Measurements from ENCODE around the gene OR2W3. TPM values are rescaled to one million over a fixed set of nuclear protein-coding genes. Genes with fewer than 3 reads are reported as not detected.

The OR2W3 gene
- total RNA-seq, 1 donor from 2014 or later: not detected

- intact Hi-C loops (cut with micrococcal nuclease): no loop called here
These were observed 19.7 kb downstream of the OR2W3 start for GRCh38 chr1:247914941-247915662.

DNA sequence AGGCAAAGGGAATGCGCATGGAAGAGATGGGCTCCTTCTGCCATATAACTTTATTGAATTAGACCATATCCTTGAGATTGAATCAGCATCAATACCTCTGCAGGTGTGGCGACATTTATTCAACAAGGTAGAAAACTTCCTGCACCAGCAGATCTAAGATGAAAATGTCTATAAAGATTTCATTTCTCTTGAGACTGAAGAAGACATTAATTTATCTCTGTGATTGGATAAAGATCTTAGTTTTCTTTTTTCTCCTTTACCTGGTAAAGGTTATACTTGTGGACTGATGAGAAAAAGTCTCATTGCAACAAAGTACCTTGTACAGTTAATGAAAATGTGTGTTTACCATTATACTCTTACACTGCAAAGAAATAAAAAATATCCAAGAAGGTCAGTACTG lies 24.6 kb downstream of the OR2W3 start, which contains the start of gene OR2T8:
Gene OR2T8 (plus strand): TSS at position 301 of the 400 bp plus-strand sequence. CDS start 766 bp downstream, outside the sequence.
- intact Hi-C loops (cut with micrococcal nuclease): no loop called here

GRCh38 chr1:247923941-247924340 lies 28.6 kb downstream of the OR2W3 start:
- intact Hi-C loops (cut with micrococcal nuclease): no loop called here

DNA sequence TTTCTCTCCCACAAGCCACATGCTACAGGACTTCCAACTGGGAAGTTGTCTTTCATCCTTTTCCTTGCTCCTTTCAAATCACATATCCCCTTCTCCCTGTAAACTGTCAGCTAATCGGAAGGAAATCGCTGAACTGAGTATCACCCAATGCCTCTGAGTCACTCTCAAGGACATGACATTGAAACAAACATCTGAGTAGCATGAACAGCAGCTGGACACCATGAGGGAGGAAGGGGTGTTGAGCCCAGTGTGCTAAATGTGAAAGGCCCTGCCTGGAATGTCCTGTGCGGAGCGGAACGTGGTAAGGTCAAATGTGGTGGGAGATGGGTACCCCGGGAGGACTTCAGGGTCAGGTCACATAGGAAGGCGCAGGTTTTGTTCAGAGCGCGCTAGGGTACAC lies 29.5 kb downstream of the OR2W3 start, which contains the start of gene OR2AJ1:
Gene OR2AJ1 (plus strand): TSS at position 22 of the 400 bp plus-strand sequence. CDS start 8,880 bp downstream, outside the sequence.
- intact Hi-C loops (cut with micrococcal nuclease): no loop called here

DNA sequence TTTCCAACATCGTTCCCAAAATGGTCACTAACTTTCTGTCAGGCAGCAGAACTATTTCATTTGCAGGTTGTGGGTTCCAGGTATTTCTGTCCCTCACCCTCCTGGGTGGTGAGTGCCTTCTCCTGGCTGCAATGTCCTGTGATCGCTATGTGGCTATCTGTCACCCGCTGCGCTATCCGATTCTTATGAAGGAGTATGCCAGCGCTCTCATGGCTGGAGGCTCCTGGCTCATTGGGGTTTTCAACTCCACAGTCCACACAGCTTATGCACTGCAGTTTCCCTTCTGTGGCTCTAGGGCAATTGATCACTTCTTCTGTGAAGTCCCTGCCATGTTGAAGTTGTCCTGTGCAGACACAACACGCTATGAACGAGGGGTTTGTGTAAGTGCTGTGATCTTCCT lies 38.6 kb downstream of the OR2W3 start:
- intact Hi-C loops (cut with micrococcal nuclease): loop anchor here (10.0 kb wide), 1 partner anchor 999 kb away; the partner anchor contains the start of gene AHCTF1

DNA sequence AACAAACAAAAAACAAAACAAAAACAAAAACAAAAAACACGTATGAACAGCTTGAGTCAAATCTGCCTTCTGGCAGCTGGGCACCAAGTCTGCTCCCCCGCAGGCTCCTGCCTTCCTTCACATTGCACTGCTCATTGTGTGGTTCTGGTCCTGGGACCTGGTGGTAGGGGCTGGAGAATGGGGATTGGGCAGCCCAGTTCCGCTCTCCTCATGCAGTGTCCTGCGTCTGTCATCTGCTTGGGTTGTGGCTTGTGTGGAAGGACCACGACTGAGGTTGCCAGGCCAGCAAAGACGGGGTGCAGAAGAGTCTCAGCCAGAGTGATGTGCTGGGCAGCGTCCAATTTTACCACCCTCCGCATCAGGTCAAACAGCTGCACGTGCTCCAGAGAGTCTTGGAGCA lies 40.4 kb downstream of the OR2W3 start:
- intact Hi-C loops (cut with micrococcal nuclease): loop anchor here (2.0 to 10.0 kb wide), 5 partner anchors 79 to 1369 kb away; partner anchors contain the start of genes AHCTF1, CNST, TFB2M and TRIM58

GRCh38 chr1:247936415-247936814 lies 41.0 kb downstream of the OR2W3 start:
- intact Hi-C loops (cut with micrococcal nuclease): loop anchor here (2.0 to 10.0 kb wide), 5 partner anchors 80 to 1370 kb away; partner anchors contain the start of genes AHCTF1, CNST, TFB2M and TRIM58

DNA sequence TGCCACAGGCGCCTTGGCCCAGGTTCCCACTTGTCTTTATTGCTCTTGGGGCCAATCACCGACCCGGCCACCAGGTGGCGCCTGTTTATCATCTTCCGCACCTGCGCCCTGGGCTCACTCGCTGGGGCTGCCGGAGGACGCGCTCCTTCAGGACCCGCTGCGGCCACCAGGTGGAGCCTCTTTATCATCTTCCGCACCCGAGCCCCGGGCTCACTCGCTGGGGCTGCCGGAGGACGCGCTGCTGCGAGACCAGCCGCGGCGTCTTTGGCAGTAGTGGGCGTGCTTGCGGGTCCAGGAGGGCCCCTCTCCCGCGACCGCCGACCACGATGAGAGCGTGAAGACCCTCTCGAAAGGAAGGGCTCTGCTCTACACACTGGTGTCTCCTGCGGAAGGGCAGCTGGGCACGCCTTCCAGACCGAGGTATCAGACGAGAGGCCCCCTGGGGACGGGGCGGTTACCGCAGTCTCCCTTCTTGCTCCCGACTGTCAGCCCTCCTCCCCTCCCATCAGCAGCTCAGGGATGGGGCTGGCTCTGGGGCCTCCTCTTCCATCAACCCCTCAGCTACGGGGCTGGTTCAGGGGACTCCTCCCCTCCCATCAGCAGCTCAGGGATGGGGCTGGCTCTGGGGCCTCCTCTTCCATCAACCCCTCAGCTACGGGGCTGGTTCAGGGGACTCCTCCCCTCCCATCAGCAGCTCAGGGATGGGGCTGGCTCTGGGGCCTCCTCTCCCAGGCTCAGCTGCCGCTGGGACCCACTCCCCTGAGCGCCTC lies 41.8 kb downstream of the OR2W3 start:
- intact Hi-C loops (cut with micrococcal nuclease): loop anchor here (1.0 to 10.0 kb wide), 9 partner anchors 31 to 1370 kb away; partner anchors contain the start of genes AHCTF1, CNST, TFB2M and TRIM58

DNA sequence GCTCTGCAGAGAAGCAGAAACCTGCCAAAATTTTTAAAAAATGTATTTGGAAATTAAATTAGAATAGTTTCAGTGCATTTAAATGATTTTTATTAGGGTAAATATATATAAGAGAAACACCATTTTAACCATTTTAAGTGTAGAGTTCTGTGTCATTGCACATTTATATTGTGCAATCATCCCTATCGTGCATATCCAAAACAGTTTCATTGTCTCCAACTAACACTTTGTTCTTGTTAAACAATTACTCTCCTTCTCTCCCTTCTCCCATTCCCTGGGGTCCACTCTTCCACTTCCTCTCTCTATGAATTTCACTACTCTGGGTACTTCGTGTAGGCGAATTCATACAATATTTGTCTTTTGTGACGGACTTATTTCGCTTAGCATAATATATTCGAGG lies 47.2 kb downstream of the OR2W3 start:
- intact Hi-C loops (cut with micrococcal nuclease): no loop called here

Other genes starting within 250 kb of the OR2W3 start
- not detected in 2 replicates for gene OR13G1, start 215.8 kb upstream of the OR2W3 start, total RNA-seq
- gene OR6F1, start 178.9 kb upstream of the OR2W3 start, total RNA-seq: not detected in 2 replicates
- gene OR14K1, start 157.0 kb upstream of the OR2W3 start, total RNA-seq: not detected in 2 replicates
- gene OR14A2, start 147.4 kb upstream of the OR2W3 start, total RNA-seq: not detected in 2 replicates
- gene OR1C1, start 135.0 kb upstream of the OR2W3 start, total RNA-seq: not detected in 2 replicates
- not detected in 2 replicates for gene OR14A16, start 71.5 kb upstream of the OR2W3 start, total RNA-seq
- not detected in 2 replicates for gene OR11L1, start 53.7 kb upstream of the OR2W3 start, total RNA-seq
- 0.61 TPM in 2 replicates for gene TRIM58, start 38.4 kb upstream of the OR2W3 start, total RNA-seq
- not detected in 2 replicates for gene OR2T8, start 24.7 kb downstream of the OR2W3 start, total RNA-seq
- gene OR2AJ1, start 29.3 kb downstream of the OR2W3 start, total RNA-seq: not detected in 2 replicates
- gene OR2L8, start 53.3 kb downstream of the OR2W3 start, total RNA-seq: 0.34 TPM in 1 of 2 replicates, not detected in the other
- 0.20 TPM in 1 of 2 replicates, not detected in the other for gene OR2AK2, start 69.6 kb downstream of the OR2W3 start, total RNA-seq
- not detected in 2 replicates for gene OR2L5, start 118.1 kb downstream of the OR2W3 start, total RNA-seq
- 0.07 and 0.10 TPM in 2 replicates for gene OR2L2, start 134.5 kb downstream of the OR2W3 start, total RNA-seq
- not detected in 2 replicates for gene OR2L3, start 151.2 kb downstream of the OR2W3 start, total RNA-seq
- not detected in 2 replicates for gene OR2L13, start 199.6 kb downstream of the OR2W3 start, total RNA-seq
- not detected in 2 replicates for gene OR2M5, start 249.6 kb downstream of the OR2W3 start, total RNA-seq